ENCODE measurements around the gene BEND5. TPM values are rescaled to one million over a fixed set of nuclear protein-coding genes. Genes with fewer than 3 reads are reported as not detected.

BEND5 gene, protein sequence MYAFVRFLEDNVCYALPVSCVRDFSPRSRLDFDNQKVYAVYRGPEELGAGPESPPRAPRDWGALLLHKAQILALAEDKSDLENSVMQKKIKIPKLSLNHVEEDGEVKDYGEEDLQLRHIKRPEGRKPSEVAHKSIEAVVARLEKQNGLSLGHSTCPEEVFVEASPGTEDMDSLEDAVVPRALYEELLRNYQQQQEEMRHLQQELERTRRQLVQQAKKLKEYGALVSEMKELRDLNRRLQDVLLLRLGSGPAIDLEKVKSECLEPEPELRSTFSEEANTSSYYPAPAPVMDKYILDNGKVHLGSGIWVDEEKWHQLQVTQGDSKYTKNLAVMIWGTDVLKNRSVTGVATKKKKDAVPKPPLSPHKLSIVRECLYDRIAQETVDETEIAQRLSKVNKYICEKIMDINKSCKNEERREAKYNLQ
- total RNA-seq (2021; ENCODE audit: unreplicated experiment), result not detected
- not detected for polyA plus RNA-seq (2012; ENCODE audit: insufficient read length)
- Bru-seq, nascent RNA, result not detected
- not detected for BruChase-seq, experiment 1, labeled RNA remaining after a 2-hour chase
- not detected for BruChase-seq, experiment 2, labeled RNA remaining after a 6-hour chase
- long read RNA-seq, result 0 reads

DNA sequence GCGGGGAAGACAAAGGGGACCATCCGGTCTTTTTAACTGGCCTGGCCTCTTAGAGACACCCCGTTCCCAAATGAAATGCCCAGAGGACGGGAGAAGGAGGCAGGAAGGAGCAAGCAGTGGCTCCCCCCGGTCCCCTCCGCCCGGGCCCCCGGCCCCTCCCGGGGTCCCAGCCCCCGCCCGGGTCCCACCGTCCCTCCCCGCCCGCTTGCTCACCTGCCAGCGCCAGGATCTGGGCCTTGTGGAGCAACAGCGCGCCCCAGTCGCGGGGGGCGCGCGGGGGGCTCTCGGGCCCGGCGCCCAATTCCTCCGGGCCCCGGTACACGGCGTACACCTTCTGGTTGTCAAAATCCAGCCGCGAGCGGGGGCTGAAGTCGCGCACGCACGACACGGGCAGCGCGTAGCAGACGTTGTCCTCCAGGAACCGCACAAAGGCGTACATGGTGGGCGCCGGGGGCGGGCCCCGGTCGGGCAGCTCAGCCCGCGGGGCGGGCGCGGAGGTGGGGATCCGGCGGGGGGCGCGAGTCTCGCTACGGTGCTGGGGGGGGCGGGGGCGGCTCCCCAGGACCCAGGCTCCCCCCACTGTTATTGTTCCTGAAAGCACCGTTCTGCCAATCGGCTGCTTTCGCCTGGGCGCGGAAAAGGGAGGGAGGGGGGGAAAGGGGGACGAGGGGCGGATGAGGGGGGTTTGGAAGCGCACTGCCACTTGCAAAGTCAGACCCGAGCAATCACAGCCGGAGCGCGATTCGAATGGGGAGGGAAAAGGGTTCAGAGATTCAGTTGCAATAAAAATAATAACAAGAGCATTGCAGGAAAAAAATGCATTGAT lies at the start of gene BEND5:
Gene BEND5, minus strand, starts transcription at position 499 of the 826 bp plus-strand sequence. Its CDS starts 60 bp downstream, at position 439.
- CTCF ChIA-PET, result no interaction called here
- intact Hi-C loops (cut with micrococcal nuclease; ENCODE audit: unreplicated experiment), result no loop called here
- no TSS peak for BruUV-seq (replicated peaks)
- TF ChIP-seq POLR2AphosphoS5 (IDR thresholded peaks at IDR 0.05; ENCODE audit: low read depth, low read length) (no peak), SIN3A (IDR thresholded peaks at IDR 0.05; ENCODE audit: borderline replicate concordance, insufficient read depth, low read depth, low read length) (no peak), TCF7L2 (IDR thresholded peaks at IDR 0.05; ENCODE audit: low read depth, low read length) (no peak)
- TF ChIP-seq, protein P1, sequence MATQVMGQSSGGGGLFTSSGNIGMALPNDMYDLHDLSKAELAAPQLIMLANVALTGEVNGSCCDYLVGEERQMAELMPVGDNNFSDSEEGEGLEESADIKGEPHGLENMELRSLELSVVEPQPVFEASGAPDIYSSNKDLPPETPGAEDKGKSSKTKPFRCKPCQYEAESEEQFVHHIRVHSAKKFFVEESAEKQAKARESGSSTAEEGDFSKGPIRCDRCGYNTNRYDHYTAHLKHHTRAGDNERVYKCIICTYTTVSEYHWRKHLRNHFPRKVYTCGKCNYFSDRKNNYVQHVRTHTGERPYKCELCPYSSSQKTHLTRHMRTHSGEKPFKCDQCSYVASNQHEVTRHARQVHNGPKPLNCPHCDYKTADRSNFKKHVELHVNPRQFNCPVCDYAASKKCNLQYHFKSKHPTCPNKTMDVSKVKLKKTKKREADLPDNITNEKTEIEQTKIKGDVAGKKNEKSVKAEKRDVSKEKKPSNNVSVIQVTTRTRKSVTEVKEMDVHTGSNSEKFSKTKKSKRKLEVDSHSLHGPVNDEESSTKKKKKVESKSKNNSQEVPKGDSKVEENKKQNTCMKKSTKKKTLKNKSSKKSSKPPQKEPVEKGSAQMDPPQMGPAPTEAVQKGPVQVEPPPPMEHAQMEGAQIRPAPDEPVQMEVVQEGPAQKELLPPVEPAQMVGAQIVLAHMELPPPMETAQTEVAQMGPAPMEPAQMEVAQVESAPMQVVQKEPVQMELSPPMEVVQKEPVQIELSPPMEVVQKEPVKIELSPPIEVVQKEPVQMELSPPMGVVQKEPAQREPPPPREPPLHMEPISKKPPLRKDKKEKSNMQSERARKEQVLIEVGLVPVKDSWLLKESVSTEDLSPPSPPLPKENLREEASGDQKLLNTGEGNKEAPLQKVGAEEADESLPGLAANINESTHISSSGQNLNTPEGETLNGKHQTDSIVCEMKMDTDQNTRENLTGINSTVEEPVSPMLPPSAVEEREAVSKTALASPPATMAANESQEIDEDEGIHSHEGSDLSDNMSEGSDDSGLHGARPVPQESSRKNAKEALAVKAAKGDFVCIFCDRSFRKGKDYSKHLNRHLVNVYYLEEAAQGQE (IDR thresholded peaks at IDR 0.05; ENCODE audit: insufficient read depth in 1 of 2, low read depth in 2 of 2, low read length in 1 of 2), result no peak
- TF ChIP-seq, protein P2, sequence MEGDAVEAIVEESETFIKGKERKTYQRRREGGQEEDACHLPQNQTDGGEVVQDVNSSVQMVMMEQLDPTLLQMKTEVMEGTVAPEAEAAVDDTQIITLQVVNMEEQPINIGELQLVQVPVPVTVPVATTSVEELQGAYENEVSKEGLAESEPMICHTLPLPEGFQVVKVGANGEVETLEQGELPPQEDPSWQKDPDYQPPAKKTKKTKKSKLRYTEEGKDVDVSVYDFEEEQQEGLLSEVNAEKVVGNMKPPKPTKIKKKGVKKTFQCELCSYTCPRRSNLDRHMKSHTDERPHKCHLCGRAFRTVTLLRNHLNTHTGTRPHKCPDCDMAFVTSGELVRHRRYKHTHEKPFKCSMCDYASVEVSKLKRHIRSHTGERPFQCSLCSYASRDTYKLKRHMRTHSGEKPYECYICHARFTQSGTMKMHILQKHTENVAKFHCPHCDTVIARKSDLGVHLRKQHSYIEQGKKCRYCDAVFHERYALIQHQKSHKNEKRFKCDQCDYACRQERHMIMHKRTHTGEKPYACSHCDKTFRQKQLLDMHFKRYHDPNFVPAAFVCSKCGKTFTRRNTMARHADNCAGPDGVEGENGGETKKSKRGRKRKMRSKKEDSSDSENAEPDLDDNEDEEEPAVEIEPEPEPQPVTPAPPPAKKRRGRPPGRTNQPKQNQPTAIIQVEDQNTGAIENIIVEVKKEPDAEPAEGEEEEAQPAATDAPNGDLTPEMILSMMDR (IDR thresholded peaks at IDR 0.05), result no peak
- no peaks in the 10 kb centered on the region for H3K36me3 ChIP-seq (ENCODE audit: control insufficient read depth, insufficient read depth, low read length)
- H3K4me3 ChIP-seq (ENCODE audit: low read depth in 2 of 2, low read length in 2 of 2), result peak within 1 kb of the TSS; percentile 11 to 38; a peak in 1 of 4 replicates
- H3K27ac ChIP-seq (ENCODE audit: low read length), result no peak within 1 kb of the TSS
- ATAC-seq (no peak), DNase-seq (ENCODE audit: low read depth, low spot score) (no peak)
- no peaks in the 10 kb centered on the region for H3K4me1 ChIP-seq (ENCODE audit: control insufficient read depth, insufficient read depth, low read length)
- no peaks in the 10 kb centered on the region for H3K9me3 ChIP-seq (ENCODE audit: control insufficient read depth, insufficient read depth, low read depth, low read length)
- in situ Hi-C loops (cut with HindIII; ENCODE audit: low pct_unique_long_range_greater_than_20kb, low sequenced_read_pairs), result no loop called here
- peaks cover 12% of the 10 kb centered on the region for H3K27me3 ChIP-seq (ENCODE audit: control insufficient read depth, insufficient read depth, low read length)
- POLR2A ChIA-PET, result no interaction called here

DNA sequence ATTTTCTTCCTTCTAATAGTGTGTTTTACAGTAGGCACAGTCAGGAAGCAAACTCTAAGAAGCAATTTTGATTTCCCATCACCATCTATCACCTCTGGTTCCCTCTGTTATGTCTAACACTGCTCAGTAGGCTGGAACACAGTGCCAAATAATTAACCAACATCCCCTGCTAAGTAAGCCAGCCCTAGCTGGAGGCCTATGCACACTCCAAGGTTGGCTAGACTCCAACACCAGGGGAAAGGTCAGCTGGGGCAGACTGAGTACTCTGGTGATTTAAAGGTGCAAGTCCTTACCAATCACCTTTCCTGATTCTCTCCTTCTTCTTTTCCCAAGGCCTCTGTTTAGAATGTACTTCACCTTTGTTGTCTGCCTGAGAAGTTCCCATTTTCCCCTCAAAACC lies 46.5 kb upstream of the BEND5 start:
- no peaks in the 10 kb centered on the region for H3K4me1 ChIP-seq (ENCODE audit: control insufficient read depth, insufficient read depth, low read length)
- no peak overlapping the region for H3K4me3 ChIP-seq (ENCODE audit: low read depth in 2 of 2, low read length in 2 of 2)
- ChIA-PET CTCF (no interaction called here), POLR2A (no interaction called here)
- H3K36me3 ChIP-seq (ENCODE audit: control insufficient read depth, insufficient read depth, low read length), result no peaks in the 10 kb centered on the region
- no peak for DNase-seq (ENCODE audit: low read depth, low spot score)
- H3K27ac ChIP-seq (ENCODE audit: low read length), result no peak overlapping the region
- no TSS peak for BruUV-seq (replicated peaks)
- no peak for ATAC-seq
- no peaks in the 10 kb centered on the region for H3K9me3 ChIP-seq (ENCODE audit: control insufficient read depth, insufficient read depth, low read depth, low read length)
- no peaks in the 10 kb centered on the region; the same call in 1 of the 2 replicates for H3K27me3 ChIP-seq (ENCODE audit: control insufficient read depth, insufficient read depth, low read length)
- TF ChIP-seq, protein P2 (IDR thresholded peaks at IDR 0.05), result no peak
- TF ChIP-seq, protein P1 (IDR thresholded peaks at IDR 0.05; ENCODE audit: insufficient read depth in 1 of 2, low read depth in 2 of 2, low read length in 1 of 2), result no peak
- TF ChIP-seq POLR2AphosphoS5 (IDR thresholded peaks at IDR 0.05; ENCODE audit: low read depth, low read length) (no peak), TCF7L2 (IDR thresholded peaks at IDR 0.05; ENCODE audit: low read depth, low read length) (no peak), SIN3A (IDR thresholded peaks at IDR 0.05; ENCODE audit: borderline replicate concordance, insufficient read depth, low read depth, low read length) (no peak)
- intact Hi-C loops (cut with micrococcal nuclease; ENCODE audit: unreplicated experiment) (loop anchor here (5.0 kb wide), 1 partner anchor 146 kb away; no protein-coding TSS in a partner anchor), in situ Hi-C loops (cut with HindIII; ENCODE audit: low pct_unique_long_range_greater_than_20kb, low sequenced_read_pairs) (no loop called here)
